ENCODE data around the gene DLGAP1. TPM values are rescaled to one million over a fixed set of nuclear protein-coding genes. Genes with fewer than 3 reads are reported as not detected.

DLGAP1 gene
- total and polyA plus RNA-seq, 10 of the 15 experiments (the other 5 are each of a cell fraction or from before 2014, with no cell fraction given) = 0.23 to 27.6 (median 1.9) TPM

DNA sequence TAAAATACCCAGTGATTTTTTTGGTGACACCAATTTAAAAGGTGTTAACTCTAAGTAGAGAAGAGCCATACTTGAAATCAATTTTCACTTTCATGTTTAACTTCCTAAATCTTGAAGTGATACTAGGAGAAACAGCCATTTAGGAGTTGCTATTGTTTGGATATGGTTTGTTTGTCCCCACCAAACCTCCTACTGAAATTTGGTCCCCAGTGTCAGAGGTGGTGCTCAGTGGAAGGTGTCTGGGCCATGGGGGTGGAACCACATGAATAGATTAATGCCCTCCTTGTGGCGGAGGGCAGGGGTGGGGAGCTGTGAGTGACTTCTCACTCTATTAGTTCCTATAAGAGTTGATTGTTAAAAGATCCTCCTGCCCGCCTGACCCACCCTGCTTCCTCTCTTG, 377.9 kb downstream of the DLGAP1 start:
- no peaks in the 10 kb centered on the region for H4K20me1 ChIP-seq (ENCODE audit: control insufficient read depth, insufficient read depth)
- H3K9me3 ChIP-seq (replicated peaks; ENCODE audit: control insufficient read depth, insufficient read depth, low read length) = no peaks in the 10 kb centered on the region
- SMC1A ChIA-PET (ENCODE audit: uncharacterized antibody, unreplicated experiment) = interaction anchor here (1.3 to 5.7 kb wide), 4 partner anchors 14 to 40 kb away, joined by 3 to 28 read pairs (median 5); no protein-coding TSS in a partner anchor
- ATAC-seq (peak; percentile 86), FAIRE-seq (no peak), DNase-seq (ENCODE audit: low read depth, low spot score) (no peak)
- H3K79me2 ChIP-seq (ENCODE audit: control insufficient read depth, insufficient read depth, low read length) = no peaks in the 10 kb centered on the region
- RAD21 ChIA-PET (ENCODE audit: unreplicated experiment) = interaction anchor here (1.0 to 1.2 kb wide), 2 partner anchors 14 to 23 kb away, joined by 3 read pairs; no protein-coding TSS in a partner anchor
- CTCF ChIA-PET = interaction anchor here (0.6 to 2.6 kb wide), 4 partner anchors 9 to 1062 kb away, joined by 3 to 7 read pairs (median 4); no protein-coding TSS in a partner anchor
- no peaks in the 10 kb centered on the region for H3K36me3 ChIP-seq (ENCODE audit: control insufficient read depth in 2 of 2, insufficient read depth in 2 of 2, low read length in 1 of 2)
- H3K4me2 ChIP-seq (ENCODE audit: control insufficient read depth, insufficient read depth) = no peak overlapping the region
- no peaks in the 10 kb centered on the region for H3K27me3 ChIP-seq (replicated peaks in 1 of 2; ENCODE audit: control insufficient read depth in 2 of 2, insufficient read depth in 2 of 2, low read length in 1 of 2)
- no TSS peak for BruUV-seq (replicated peaks)
- WGBS (ENCODE audit: insufficient coverage, insufficient replicate concordance, low lambda C conversion rate, missing lambda C conversion rate) = 25% methylated on average over 2 of the region's 2 CpGs
- no peak overlapping the region for H3K27ac ChIP-seq (ENCODE audit: control insufficient read depth, insufficient read depth)
- in situ Hi-C loops (cut with MboI) = no loop called here
- H3K4me3 ChIP-seq = no peak overlapping the region
- intact Hi-C loops (cut with micrococcal nuclease; ENCODE audit: unreplicated experiment) = no loop called here
- no peak overlapping the region for H2AFZ ChIP-seq (ENCODE audit: control insufficient read depth, low read depth, low read length)
- no peaks in the 10 kb centered on the region for H3K4me1 ChIP-seq (ENCODE audit: control insufficient read depth, insufficient read depth, low read length)
- POLR2A ChIA-PET = interaction anchor here (0.6 kb wide), 1 partner anchor 795 kb away, joined by 5 read pairs; no protein-coding TSS in a partner anchor
- H3K9ac ChIP-seq (ENCODE audit: control insufficient read depth, insufficient read depth, low read length) = no peak overlapping the region
- TF ChIP-seq, protein P1, sequence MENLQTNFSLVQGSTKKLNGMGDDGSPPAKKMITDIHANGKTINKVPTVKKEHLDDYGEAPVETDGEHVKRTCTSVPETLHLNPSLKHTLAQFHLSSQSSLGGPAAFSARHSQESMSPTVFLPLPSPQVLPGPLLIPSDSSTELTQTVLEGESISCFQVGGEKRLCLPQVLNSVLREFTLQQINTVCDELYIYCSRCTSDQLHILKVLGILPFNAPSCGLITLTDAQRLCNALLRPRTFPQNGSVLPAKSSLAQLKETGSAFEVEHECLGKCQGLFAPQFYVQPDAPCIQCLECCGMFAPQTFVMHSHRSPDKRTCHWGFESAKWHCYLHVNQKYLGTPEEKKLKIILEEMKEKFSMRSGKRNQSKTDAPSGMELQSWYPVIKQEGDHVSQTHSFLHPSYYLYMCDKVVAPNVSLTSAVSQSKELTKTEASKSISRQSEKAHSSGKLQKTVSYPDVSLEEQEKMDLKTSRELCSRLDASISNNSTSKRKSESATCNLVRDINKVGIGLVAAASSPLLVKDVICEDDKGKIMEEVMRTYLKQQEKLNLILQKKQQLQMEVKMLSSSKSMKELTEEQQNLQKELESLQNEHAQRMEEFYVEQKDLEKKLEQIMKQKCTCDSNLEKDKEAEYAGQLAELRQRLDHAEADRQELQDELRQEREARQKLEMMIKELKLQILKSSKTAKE (IDR thresholded peaks at IDR 0.05; ENCODE audit: low read depth, poor library complexity, severe bottlenecking) = no peak
- TF ChIP-seq RELA (IDR thresholded peaks at IDR 0.05; ENCODE audit: borderline replicate concordance, partially characterized antibody) = no peak
- no peak for TF ChIP-seq SP1 (IDR thresholded peaks at IDR 0.05; ENCODE audit: low read depth, low read length)
- TF ChIP-seq ZNF24 (IDR thresholded peaks at IDR 0.05) = no peak
- TF ChIP-seq EP300 (IDR thresholded peaks at IDR 0.05; ENCODE audit: borderline replicate concordance in 1 of 2, control insufficient read depth in 1 of 2, low read depth in 2 of 2, low read length in 2 of 2) = 0 out of 4 replicates have a peak, but pooled peaks of 1 of the 2 experiments have one; percentile 21
- TF ChIP-seq MTA2 (IDR thresholded peaks at IDR 0.05; ENCODE audit: low read depth) = peak; percentile 78
- peak; percentile 71 to 72; a peak in 2 of 4 replicates for TF ChIP-seq IKZF2 (IDR thresholded peaks at IDR 0.05)
- no peak for TF ChIP-seq PRDM15 (CRISPR knock-in tag; IDR thresholded peaks at IDR 0.05)
- TF ChIP-seq, protein P2, sequence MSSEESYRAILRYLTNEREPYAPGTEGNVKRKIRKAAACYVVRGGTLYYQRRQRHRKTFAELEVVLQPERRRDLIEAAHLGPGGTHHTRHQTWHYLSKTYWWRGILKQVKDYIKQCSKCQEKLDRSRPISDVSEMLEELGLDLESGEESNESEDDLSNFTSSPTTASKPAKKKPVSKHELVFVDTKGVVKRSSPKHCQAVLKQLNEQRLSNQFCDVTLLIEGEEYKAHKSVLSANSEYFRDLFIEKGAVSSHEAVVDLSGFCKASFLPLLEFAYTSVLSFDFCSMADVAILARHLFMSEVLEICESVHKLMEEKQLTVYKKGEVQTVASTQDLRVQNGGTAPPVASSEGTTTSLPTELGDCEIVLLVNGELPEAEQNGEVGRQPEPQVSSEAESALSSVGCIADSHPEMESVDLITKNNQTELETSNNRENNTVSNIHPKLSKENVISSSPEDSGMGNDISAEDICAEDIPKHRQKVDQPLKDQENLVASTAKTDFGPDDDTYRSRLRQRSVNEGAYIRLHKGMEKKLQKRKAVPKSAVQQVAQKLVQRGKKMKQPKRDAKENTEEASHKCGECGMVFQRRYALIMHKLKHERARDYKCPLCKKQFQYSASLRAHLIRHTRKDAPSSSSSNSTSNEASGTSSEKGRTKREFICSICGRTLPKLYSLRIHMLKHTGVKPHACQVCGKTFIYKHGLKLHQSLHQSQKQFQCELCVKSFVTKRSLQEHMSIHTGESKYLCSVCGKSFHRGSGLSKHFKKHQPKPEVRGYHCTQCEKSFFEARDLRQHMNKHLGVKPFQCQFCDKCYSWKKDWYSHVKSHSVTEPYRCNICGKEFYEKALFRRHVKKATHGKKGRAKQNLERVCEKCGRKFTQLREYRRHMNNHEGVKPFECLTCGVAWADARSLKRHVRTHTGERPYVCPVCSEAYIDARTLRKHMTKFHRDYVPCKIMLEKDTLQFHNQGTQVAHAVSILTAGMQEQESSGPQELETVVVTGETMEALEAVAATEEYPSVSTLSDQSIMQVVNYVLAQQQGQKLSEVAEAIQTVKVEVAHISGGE (CRISPR knock-in tag; IDR thresholded peaks at IDR 0.05) = no peak
- TF ChIP-seq IRF5 (IDR thresholded peaks at IDR 0.05; ENCODE audit: borderline replicate concordance) = no peak
- TF ChIP-seq CBFB (IDR thresholded peaks at IDR 0.05; ENCODE audit: low read depth) = no peak
